GM21360 (cell line): ENCODE results near the gene FAM185A.
"Not testable (repeated sequence)": the region's sequence is repeated elsewhere in the genome, so short reads cannot be mapped to it uniquely, and the experiment has no call there.

Experiments
- ATAC-seq: cut with Tn5 transposase; IDR thresholded peaks from one replicate; pipeline ENCODE4 v1.9.1; 2021; ENCODE audit warnings: mild to moderate bottlenecking, moderate library complexity; ENCODE audit not compliant: unreplicated experiment

The FAM185A gene

GRCh38 chr7:102776217-102776616, 27.4 kb downstream of the FAM185A start:
- ATAC-seq: not testable (repeated sequence)

GRCh38 chr7:102778663-102779062, 29.9 kb downstream of the FAM185A start:
- not testable (repeated sequence) for ATAC-seq

GRCh38 chr7:102780926-102781325, 32.1 kb downstream of the FAM185A start:
- not testable (repeated sequence) for ATAC-seq

GRCh38 chr7:102788770-102789169, 40.0 kb downstream of the FAM185A start:
- ATAC-seq: not testable (repeated sequence)

GRCh38 chr7:102790364-102791100, 41.7 kb downstream of the FAM185A start:
- ATAC-seq: not testable (repeated sequence)

- not testable (repeated sequence) for ATAC-seq
These were observed 42.6 kb downstream of the FAM185A start for GRCh38 chr7:102791367-102791766.

GRCh38 chr7:102791831-102792230, 43.0 kb downstream of the FAM185A start:
- ATAC-seq: not testable (repeated sequence)

- ATAC-seq: not testable (repeated sequence)
These were observed 45.8 kb downstream of the FAM185A start for GRCh38 chr7:102794567-102794966.

GRCh38 chr7:102795987-102796595, 47.3 kb downstream of the FAM185A start:
- not testable (repeated sequence) for ATAC-seq

- ATAC-seq: no peak
These were observed 57.8 kb downstream of the FAM185A start for GRCh38 chr7:102806613-102807012.

- ATAC-seq: no peak
These were observed 62.1 kb downstream of the FAM185A start for GRCh38 chr7:102810916-102811315.

- ATAC-seq: no peak
These were observed 63.3 kb downstream of the FAM185A start for GRCh38 chr7:102811942-102812678.

GRCh38 chr7:102813191-102814024, 64.6 kb downstream of the FAM185A start:
- no peak for ATAC-seq

- ATAC-seq: no peak
These were observed 65.2 kb downstream of the FAM185A start for GRCh38 chr7:102814025-102814471.

- ATAC-seq: no peak
These were observed 69.1 kb downstream of the FAM185A start for GRCh38 chr7:102817616-102818573.

GRCh38 chr7:102819151-102819550, 70.4 kb downstream of the FAM185A start:
- no peak for ATAC-seq

GRCh38 chr7:102821994-102822747, 73.4 kb downstream of the FAM185A start:
- no peak for ATAC-seq

- no peak for ATAC-seq
These were observed 74.8 kb downstream of the FAM185A start for GRCh38 chr7:102823390-102824119.
